Motor neuron (in vitro differentiated cells): ENCODE data around the gene UST. TPM values are rescaled to one million over a fixed set of nuclear protein-coding genes. Genes with fewer than 3 reads are reported as not detected.
"Not testable (repeated sequence)": the region's sequence is repeated elsewhere in the genome, so short reads cannot be mapped to it uniquely, and the experiment has no call there.

Experiments
- ATAC-seq, 8 experiments: fragments of 200-7000 bp; cut with Tn5 transposase; replicated peaks in 6 of 8; 2 replicates each; pipeline ENCODE4 v1.8.0; 2021; ENCODE audit warnings: mild to moderate bottlenecking in 8 of 8, moderate library complexity in 8 of 8
- H3K27ac ChIP-seq, 2 donors: fragments of 250-450 bp; sonication (Bioruptor Pico); 2 replicates each; pipeline ENCODE4 v1.9.0; 2021; ENCODE audit warnings: antibody characterized with exemption in 2 of 2, mild to moderate bottlenecking in 2 of 2, moderate library complexity in 1 of 2
- H3K4me1 ChIP-seq, 2 donors: fragments of 250-450 bp; sonication (Bioruptor Pico); replicated peaks in 1 of 2; 2 replicates each; pipeline ENCODE4 v1.6.1; 2021; ENCODE audit warnings: antibody characterized with exemption in 2 of 2, mild to moderate bottlenecking in 2 of 2, moderate library complexity in 1 of 2
- H3K4me3 ChIP-seq, 5 donors: fragments of 250-450 bp; sonication (Bioruptor Pico); 2 replicates each; pipeline ENCODE4 v1.9.0; 2021; ENCODE audit warnings: antibody characterized with exemption in 5 of 5, mild to moderate bottlenecking in 5 of 5, moderate library complexity in 4 of 5
- WGBS, 10 experiments: fragments of 450-650 bp; shearing (Covaris generic); methylation state at CpG; one replicate each; pipeline ENCODE4 v1.0.0; 2022; 5-methylcytosine and 5-hydroxymethylcytosine counted together
- in situ Hi-C, 9 experiments: fragments of 400-800 bp; cut with MboI; loops; one replicate each; pipeline ENCODE4 v1.15.0; 2021; ENCODE audit warnings: low sequenced_read_pairs in 9 of 9, low pct_unique_long_range_greater_than_20kb in 2 of 9; ENCODE audit not compliant: unreplicated experiment in 9 of 9
- total RNA-seq, 8 experiments: library from RNA; unstranded; fragments of 300-600 nt; gene quantifications; 2 replicates each; pipeline versions ENCODE4 v1.2.3 to v1.2.4, GENCODE V29; 2022

UST gene
- total RNA-seq, 8 experiments from 2014 or later: 5.2 to 22.9 (median 7.8) TPM

- in situ Hi-C loops: no loop called here
- ATAC-seq: no peak
- 20 to 100% (median 90%) methylated on average over 1 to 2 of the region's 5 CpGs; no CpG with 5 or more reads in 2 of the 10 experiments for WGBS, 10 experiments
- Histone ChIP-seq H3K4me3 (no peak overlapping the region), H3K4me1 (no peaks in the 10 kb centered on the region), H3K27ac (no peak overlapping the region)
Measured at GRCh38 chr6:148840256-148840655, 93.4 kb downstream of the UST start.

GRCh38 chr6:148842296-148843019 lies 95.6 kb downstream of the UST start:
- Histone ChIP-seq H3K27ac (no peak overlapping the region), H3K4me3 (no peak overlapping the region), H3K4me1 (no peaks in the 10 kb centered on the region)
- ATAC-seq: no peak
- in situ Hi-C loops: no loop called here
- 36 to 100% (median 91%) methylated on average over 4 to 11 of the region's 12 CpGs for WGBS, 10 experiments

- H3K4me3 ChIP-seq: no peak overlapping the region
- ATAC-seq: peak in 2 of 8 experiments; percentile 49 to 73
- in situ Hi-C loops: no loop called here
- no peak overlapping the region for H3K27ac ChIP-seq
- H3K4me1 ChIP-seq: no peaks in the 10 kb centered on the region
- 0 to 100% (median 100%) methylated on average over 1 of the region's 1 CpG; no CpG with 5 or more reads in 3 of the 10 experiments for WGBS, 10 experiments
Measured at GRCh38 chr6:148845464-148845863, 98.6 kb downstream of the UST start.

GRCh38 chr6:148846778-148847761 lies 100.2 kb downstream of the UST start:
- Histone ChIP-seq H3K4me1 (peaks cover 0 to 5% of the 10 kb centered on the region in 2 donors), H3K4me3 (no peak overlapping the region), H3K27ac (no peak overlapping the region)
- 0 to 100% (median 54%) methylated on average over 1 to 4 of the region's 4 CpGs; no CpG with 5 or more reads in 1 of the 10 experiments for WGBS, 10 experiments
- in situ Hi-C loops: no loop called here
- peak in 2 of 8 experiments; percentile 40 to 75 for ATAC-seq

GRCh38 chr6:148848915-148849314 lies 102.1 kb downstream of the UST start:
- in situ Hi-C loops: no loop called here
- no peak overlapping the region for H3K4me3 ChIP-seq
- H3K4me1 ChIP-seq: peaks cover 0 to 5% of the 10 kb centered on the region in 2 donors
- 45 to 100% (median 92%) methylated on average over 1 to 4 of the region's 4 CpGs; no CpG with 5 or more reads in 3 of the 10 experiments for WGBS, 10 experiments
- no peak overlapping the region for H3K27ac ChIP-seq
- peak in 2 of 8 experiments; percentile 27 to 33 for ATAC-seq

GRCh38 chr6:148849449-148849848 lies 102.6 kb downstream of the UST start:
- WGBS, 10 experiments: 80 to 100% (median 90%) methylated on average over 1 to 5 of the region's 5 CpGs; no CpG with 5 or more reads in 2 of the 10 experiments
- not testable (repeated sequence) for H3K27ac ChIP-seq

GRCh38 chr6:148850964-148851363 lies 104.1 kb downstream of the UST start:
- WGBS, 10 experiments: 17 to 100% (median 67%) methylated on average over 1 to 3 of the region's 3 CpGs; no CpG with 5 or more reads in 1 of the 10 experiments
- in situ Hi-C loops: no loop called here
- peaks cover 0 to 11% of the 10 kb centered on the region in 2 donors for H3K4me1 ChIP-seq
- H3K27ac ChIP-seq: no peak overlapping the region
- no peak overlapping the region for H3K4me3 ChIP-seq
- ATAC-seq: peak in 1 of 8 experiments; percentile 61

More at GRCh38 chr6:148849449-148849848, 102.6 kb downstream of the UST start:
- ATAC-seq, in situ Hi-C loops, H3K4me1 ChIP-seq, H3K4me3 ChIP-seq: not testable (repeated sequence)

GRCh38 chr6:148851683-148852556 lies 105.1 kb downstream of the UST start:
- Histone ChIP-seq H3K27ac (no peak overlapping the region), H3K4me3 (no peak overlapping the region)
- 25 to 100% (median 71%) methylated on average over 1 to 14 of the region's 16 CpGs for WGBS, 10 experiments

GRCh38 chr6:148852688-148853087 lies 105.9 kb downstream of the UST start:
- H3K4me3 ChIP-seq: no peak overlapping the region
- no peak overlapping the region for H3K27ac ChIP-seq
- WGBS, 10 experiments: 80 to 100% (median 97%) methylated on average over 1 to 5 of the region's 6 CpGs; no CpG with 5 or more reads in 3 of the 10 experiments
- H3K4me1 ChIP-seq: peaks cover 0 to 11% of the 10 kb centered on the region in 2 donors
- in situ Hi-C loops: no loop called here
- no peak for ATAC-seq

More at GRCh38 chr6:148851683-148852556, 105.1 kb downstream of the UST start:
- H3K4me1 ChIP-seq: peaks cover 0 to 11% of the 10 kb centered on the region in 2 donors
- in situ Hi-C loops: no loop called here
- ATAC-seq: peak in 1 of 8 experiments; percentile 30

- H3K4me1 ChIP-seq: peaks cover 0 to 11% of the 10 kb centered on the region in 2 donors
- WGBS, 10 experiments: 40 to 100% (median 100%) methylated on average over 1 to 3 of the region's 3 CpGs; no CpG with 5 or more reads in 2 of the 10 experiments
- H3K27ac ChIP-seq, ATAC-seq, in situ Hi-C loops, H3K4me3 ChIP-seq: not testable (repeated sequence)
Measured at GRCh38 chr6:148853113-148853512, 106.3 kb downstream of the UST start.

GRCh38 chr6:148854096-148854495 lies 107.3 kb downstream of the UST start:
- in situ Hi-C loops: no loop called here
- Histone ChIP-seq H3K4me1 (peaks cover 0 to 11% of the 10 kb centered on the region in 2 donors), H3K27ac (no peak overlapping the region), H3K4me3 (no peak overlapping the region)
- ATAC-seq: peak in 2 of 8 experiments; percentile 24 to 45
- 45 to 94% (median 83%) methylated on average over 2 to 5 of the region's 5 CpGs; no CpG with 5 or more reads in 1 of the 10 experiments for WGBS, 10 experiments

- in situ Hi-C loops: no loop called here
- Histone ChIP-seq H3K4me3 (no peak overlapping the region), H3K27ac (no peak overlapping the region), H3K4me1 (peaks cover 0 to 11% of the 10 kb centered on the region in 2 donors)
- 73 to 100% (median 97%) methylated on average over 1 to 9 of the region's 11 CpGs; no CpG with 5 or more reads in 2 of the 10 experiments for WGBS, 10 experiments
- peak in 1 of 8 experiments; percentile 55 for ATAC-seq
Measured at GRCh38 chr6:148854992-148855391, 108.2 kb downstream of the UST start.
